SHP77 treated with DMSO at 0.1 percent for 48 hours (cell line): ENCODE results near the gene OTUB2.

Experiments used
- DNase-seq: peaks from one replicate; lab custom pipeline; 2025; lab: John Stamatoyannopoulos, UW

Gene OTUB2

GRCh38 chr14:93997082-93997481 lies 29.1 kb upstream of the OTUB2 start, which contains the start of gene CCDC197:
Gene CCDC197 (plus strand): TSS chr14:93997301. CDS start chr14:93998132, 831 bp downstream.
- DNase-seq: no peak

DNA sequence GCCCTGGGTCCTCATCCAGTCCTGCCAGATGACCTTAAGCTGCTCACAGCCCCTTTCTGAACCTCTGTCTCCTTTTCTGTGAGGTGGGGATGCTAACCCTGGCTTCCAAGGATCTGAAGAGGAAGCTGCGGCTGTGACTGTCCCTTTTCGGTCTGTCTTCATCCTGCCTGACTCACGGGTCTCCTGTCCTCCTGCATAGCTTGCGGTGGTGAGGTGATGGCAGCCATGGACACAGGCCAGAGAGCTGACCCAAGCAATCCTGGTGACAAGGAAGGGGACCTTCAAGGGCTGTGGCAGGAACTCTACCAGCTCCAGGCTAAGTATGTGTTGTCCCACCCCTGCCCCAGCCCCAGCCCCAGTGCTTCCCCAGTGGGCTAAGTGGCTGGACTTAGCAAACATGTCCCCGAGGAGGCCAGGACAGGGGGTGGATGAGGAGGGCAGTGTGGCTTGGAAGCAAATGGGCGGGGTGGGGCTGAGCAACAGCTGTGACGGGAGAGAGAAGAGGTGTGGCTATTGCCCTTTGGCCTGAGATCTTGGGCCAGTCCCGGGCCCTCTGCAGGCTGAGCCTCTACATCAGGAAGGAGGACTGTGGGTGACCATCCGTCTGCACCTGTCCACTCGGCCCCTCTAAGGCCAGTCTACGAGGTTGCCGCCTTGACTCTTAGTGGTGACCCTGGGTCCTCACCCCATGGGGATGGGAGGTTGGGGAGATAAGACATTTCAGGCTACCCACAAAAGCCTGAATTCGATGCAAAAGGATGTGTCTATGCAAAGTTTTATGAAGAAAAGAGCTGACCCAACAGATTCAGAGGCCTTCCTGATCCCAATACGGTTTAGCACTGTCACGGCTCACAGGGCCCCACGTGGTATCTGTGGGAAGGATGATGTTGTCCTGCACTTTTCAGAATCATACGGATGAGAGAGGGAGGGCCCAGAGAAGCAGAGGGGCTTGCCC lies 27.9 kb upstream of the OTUB2 start:
- DNase-seq: no peak

- no peak for DNase-seq
Observed at GRCh38 chr14:93998871-93999403, 27.2 kb upstream of the OTUB2 start.

- DNase-seq: no peak
Observed at GRCh38 chr14:93999573-93999972, 26.6 kb upstream of the OTUB2 start.

DNA sequence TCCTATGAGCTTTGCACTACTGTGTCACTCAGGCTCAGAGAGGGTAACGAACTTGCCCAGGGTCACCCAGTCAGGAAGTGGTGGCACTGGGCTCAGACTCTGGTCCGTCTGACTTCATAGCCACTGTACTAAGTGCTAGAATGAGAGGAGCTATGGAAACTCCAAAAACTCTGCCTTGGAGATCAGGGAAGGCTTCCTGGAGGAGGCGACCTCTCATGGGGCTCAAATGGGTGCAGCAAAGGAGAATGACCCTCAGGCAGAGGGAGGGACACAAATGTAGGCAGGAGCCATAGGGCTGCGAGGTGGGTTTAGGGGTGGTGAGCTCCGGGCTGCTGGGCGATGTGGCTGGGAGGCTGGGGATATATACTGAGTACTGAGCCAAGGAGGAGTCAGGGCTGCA lies 25.9 kb upstream of the OTUB2 start:
- no peak for DNase-seq

DNA sequence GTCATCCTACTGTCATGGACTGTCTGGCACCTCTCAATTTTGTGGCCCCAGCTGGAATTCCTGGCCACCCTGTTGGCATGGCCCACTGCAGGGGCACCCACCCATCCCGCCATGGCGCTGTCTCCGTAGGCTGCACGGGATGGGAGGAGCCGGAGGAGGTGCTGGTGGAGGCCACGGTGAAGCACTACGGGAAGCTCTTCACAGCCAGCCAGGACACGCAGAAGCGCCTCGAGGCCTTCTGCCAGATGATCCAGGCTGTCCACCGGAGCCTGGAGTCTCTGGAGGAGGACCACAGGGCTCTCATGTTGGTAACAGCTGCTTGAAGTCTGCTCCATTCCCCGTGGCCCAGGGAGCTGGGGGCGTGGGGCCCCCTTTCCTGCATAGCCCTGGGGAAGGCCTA lies 25.1 kb upstream of the OTUB2 start:
- no peak for DNase-seq

DNA sequence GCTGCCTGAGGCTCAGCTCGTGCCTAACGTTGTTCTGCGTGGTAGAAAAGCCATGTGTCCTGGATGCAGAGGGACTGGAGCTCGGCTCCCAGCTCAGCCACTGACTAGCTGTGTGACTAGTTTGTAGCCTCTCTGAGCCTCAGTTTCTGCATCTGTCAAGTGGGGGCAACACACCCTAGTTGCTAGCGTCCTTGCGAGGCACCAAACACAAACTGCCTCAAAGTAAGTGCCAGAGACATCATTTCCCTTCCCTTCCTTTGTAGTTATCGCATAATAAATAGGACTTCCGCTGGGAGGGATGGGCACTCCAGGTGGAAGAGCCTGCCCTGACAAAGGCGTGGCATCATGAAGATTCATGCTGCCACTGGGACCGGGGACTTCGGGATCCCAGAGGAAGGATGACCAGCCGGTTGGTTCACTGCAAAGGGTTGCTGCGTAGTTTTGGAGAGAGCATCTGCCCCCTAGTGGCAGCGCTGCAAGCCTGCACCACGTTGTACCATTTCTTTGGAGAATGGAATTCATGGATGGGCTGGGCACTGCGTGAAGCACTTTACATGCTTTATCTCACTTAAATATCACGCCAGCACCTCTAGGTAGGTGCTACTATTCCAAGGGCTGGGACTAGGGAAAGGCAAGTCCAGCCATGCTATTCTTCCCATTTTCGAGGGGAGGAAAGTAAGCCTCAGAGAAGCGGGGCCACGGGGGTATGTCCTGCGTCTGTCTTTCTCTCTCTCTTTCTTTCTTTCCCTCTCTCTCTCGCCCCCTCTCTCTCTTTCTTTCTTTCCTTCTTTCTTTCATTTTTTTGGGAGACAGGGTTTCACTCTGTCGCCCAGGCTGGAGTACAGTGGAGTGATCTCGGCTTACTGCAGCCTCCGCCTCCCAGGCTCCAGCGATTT lies 24.4 kb upstream of the OTUB2 start:
- DNase-seq: no peak

DNA sequence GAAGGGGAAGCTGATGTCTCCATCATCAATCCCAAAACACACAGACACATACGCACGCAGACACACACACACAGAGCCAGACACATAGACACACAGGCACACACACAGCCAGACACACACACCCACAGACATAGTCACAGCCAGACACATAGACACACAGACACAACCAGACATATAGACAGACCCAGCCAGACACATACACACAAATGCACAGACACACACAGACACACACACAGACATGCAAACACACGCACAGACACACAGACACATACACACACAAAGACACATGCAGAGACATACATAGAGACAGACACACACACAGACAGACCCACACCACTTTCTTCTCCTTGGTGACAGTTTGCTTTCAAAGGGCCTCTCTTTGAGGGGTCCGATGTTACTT lies 22.7 kb upstream of the OTUB2 start:
- DNase-seq: no peak

DNA sequence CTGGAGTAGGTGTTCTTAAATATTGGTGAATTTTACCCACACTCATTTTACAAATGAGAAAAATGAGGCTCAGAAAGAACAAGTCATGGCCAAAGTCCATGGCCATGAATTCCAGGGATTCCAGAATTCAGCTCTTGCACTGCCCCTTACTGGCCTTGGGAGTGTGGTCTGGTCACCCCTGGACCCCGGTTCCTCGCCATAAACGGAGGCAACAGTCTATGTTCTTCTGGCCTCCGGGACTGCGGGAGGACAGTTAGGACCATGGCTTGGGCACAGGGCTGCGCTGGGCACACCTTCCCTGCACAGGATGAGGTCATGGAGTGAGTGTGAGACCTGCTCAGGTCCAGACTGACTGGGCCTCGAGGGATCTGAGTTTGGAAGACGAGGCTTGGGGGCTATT lies 22.1 kb upstream of the OTUB2 start:
- no peak for DNase-seq

- no peak for DNase-seq
Observed at GRCh38 chr14:94005324-94006073, 20.6 kb upstream of the OTUB2 start.

- no peak for DNase-seq
Observed at GRCh38 chr14:94008234-94008633, 17.9 kb upstream of the OTUB2 start.

- no peak for DNase-seq
Observed at GRCh38 chr14:94009767-94010166, 16.4 kb upstream of the OTUB2 start.

DNA sequence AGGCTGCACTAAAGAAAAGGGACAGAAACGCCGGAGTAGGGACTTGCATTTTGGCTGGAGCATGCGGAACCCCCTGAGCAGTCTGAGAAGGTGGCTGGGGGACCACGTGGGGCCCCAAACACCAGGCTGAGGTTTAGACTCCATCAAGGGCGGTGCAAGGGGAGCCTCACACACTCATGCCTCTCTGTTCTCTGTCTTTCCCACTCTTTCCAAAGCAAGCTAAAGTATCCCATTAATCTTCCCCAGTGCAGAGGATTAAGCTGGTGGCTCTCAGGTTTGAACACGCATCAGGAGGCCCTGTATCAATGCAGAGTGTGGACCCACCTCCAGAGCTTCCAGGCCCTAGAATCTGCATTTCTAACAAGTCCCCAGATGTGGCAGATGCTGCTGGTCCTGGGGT lies 15.5 kb upstream of the OTUB2 start:
- DNase-seq: no peak

DNA sequence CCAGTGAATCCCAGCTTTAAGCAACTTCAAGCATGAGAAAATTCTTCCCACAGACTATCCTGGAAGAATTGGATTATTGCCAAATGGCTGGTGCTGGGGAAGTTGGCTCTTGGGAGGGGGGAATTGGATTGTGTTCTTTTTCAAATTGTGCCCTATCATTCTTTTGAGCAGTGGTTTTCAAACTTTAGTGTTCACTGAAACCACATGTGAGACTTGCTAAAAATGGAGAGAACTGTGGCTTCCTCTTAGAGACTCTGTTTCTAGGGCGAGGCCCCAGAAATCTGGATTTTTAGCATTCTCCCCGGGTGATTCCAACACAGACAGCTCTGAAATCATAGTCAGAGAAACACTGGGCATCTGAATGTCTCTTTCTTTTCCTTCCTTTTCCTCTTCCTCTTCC lies 14.3 kb upstream of the OTUB2 start:
- DNase-seq: no peak

DNA sequence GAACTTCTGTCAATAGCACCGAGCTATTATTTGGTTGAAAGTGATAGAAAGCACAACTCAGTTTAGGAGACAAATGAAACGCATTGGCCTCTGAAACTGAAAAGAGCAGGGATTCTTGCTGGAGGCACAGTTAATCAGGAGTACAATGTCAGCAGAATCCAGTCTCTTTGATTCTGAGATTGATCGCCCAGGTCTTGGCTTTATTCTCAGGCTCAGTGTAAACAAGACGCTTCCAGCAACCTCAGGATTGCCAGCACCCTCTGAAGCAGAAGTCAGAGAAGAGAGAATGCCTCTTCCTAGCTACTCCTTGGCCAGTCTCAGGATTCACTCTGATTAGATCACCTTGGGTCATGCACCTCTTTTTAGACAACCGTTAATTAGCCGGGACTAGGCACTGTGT lies 11.8 kb upstream of the OTUB2 start:
- DNase-seq: no peak

GRCh38 chr14:94015223-94015622 lies 10.9 kb upstream of the OTUB2 start:
- DNase-seq: no peak

DNA sequence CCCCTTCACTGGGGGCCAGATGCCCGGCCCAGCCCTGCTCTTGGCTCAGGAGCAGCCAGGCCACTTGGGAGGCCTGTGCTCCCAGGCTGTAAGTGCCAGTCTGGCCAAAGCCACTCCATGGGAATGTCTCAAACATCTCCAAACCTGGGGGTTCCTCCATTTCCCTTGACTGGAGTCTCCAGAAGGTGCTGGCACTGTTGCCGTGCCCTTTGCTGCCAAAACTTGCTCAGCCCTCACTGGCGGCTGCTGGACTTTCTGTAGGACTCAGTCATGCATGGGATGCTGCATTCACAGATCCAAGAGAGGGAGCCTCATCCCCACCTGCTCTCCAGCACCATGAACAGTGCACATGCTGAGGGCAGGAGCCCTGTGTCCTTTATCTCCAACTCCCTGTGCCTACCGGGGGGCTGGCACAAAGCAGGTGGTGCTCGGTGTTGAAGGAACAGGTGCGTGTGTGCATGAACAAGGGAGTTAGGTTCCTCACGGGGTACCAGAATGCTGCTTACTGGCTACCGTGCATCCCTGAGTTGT lies 9.6 kb upstream of the OTUB2 start:
- no peak for DNase-seq

DNA sequence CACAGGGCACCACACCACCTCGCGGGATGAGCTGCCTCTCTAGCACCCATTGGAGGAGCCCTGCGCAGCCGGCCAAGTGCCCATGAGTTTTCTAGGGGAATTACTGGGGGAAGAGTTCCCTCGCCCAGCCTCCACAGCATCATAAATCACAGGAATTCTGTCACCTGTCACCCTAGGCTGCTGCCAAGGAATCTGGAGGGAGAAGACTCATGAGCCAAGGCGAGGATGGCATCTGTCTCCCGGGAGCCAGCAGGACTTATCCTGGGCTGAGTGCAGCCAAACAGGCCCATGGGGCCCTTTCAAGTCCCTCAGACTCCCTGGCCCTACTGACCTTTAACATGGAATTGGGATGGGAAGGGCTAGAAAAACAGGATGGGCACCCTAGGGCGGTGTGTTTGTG lies 7.8 kb upstream of the OTUB2 start:
- no peak for DNase-seq

- no peak for DNase-seq
Observed at GRCh38 chr14:94019329-94019728, 6.8 kb upstream of the OTUB2 start.

DNA sequence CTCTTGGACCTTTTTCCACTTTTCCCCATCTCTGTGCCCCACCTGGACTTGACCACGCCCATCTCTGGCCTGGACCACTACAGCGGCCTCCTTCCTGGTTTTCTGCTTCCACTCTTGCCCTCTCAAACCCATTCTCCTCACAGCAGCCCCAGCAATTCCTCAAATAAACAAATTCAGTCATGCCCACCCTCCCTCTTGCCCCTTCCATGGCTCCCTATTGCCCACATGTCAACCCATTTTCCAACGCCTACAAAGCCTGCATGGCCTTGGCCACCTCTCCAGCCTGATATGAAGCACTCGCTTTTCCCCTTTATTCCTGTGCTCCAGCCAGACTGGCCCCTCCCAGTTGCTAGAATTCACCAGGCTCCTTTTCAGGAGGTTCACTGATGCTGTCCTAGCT lies 5.9 kb upstream of the OTUB2 start:
- DNase-seq: no peak

DNA sequence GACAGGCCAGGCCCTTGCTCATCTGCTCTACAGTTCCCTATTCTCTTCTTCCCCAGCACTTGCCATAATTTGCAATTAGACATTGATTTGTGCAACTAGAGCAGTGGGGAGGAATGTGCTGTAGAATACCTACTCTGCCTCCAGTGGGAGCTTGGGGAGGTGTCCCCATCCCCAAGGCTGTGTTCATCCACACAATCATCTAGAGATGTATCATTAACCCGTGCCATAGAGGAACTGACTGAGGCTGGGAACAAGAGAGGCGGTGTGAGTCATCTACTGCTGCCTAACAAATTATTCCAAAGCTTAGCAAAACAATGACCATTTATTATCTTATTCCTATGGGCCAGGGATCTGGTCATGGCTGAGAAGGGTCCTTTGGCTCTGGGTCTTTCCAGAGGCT lies 5.1 kb upstream of the OTUB2 start:
- no peak for DNase-seq
